HepG2 (cell line): ENCODE results near the gene HOPX. TPM values are rescaled to one million over a fixed set of nuclear protein-coding genes. Genes with fewer than 3 reads are reported as not detected.

Source experiments
- ATAC-seq: fragments of 200-7000 bp; cut with Tn5 transposase; 3 replicates; pipeline ENCODE4 v1.9.1; 2020; ENCODE audit warnings: mild to moderate bottlenecking, moderate library complexity
- BruUV-seq: library from RNA; stranded (reverse); fragments of 400-500 nt; replicated peaks from 2 replicates; lab custom pipeline; 2021; lab: Mats Ljungman, UMichigan
- CTCF ChIA-PET: fragments of 300-600 bp; formaldehyde crosslinking; extraction: SDS; loops from one replicate; lab custom pipeline; 2021; ENCODE audit warnings: low total read pairs, inconsistent platforms, low intra/inter-chr PET ratio; lab: Yijun Ruan, JAX
- POLR2A ChIA-PET: fragments of 350-600 bp; sonication (Branson Sonifier 250); formaldehyde crosslinking; loops from one replicate; lab custom pipeline; 2020; ENCODE audit warnings: antibody characterized with exemption, inconsistent platforms; lab: Yijun Ruan, JAX
- DNase-seq: peaks from one replicate; pipeline ENCODE4 v3.0.0-alpha.2; 2015; ENCODE audit warnings: low spot score
- FAIRE-seq: peaks from 3 replicates; lab custom pipeline; 2011; peaks lifted over from hg19 to GRCh38; lab: Jason Lieb, UNC
- H2AFZ ChIP-seq: one replicate; pipeline ENCODE4 v1.6.1; 2011; ENCODE audit warnings: low read length, inconsistent platforms
- H3K27ac ChIP-seq: fragments of 300-600 bp; 3 replicates; pipeline ENCODE4 v1.8.0; 2011; ENCODE audit warnings: mixed run types, mild to moderate bottlenecking, mixed read lengths, low read length, inconsistent platforms; ENCODE audit not compliant: insufficient read depth; ENCODE audit errors: extremely low read length
- H3K27me3 ChIP-seq, 2 experiments: fragments of 200-600 bp in 1 of 2; 2 replicates in 1 of 2; 3 replicates in 1 of 2; pipeline versions ENCODE4 v1.6.0 to v1.8.0; 2011; ENCODE audit warnings: low read length in 2 of 2, mild to moderate bottlenecking in 2 of 2, moderate library complexity in 2 of 2, inconsistent platforms in 1 of 2; ENCODE audit not compliant: insufficient read depth in 2 of 2, control insufficient read depth in 1 of 2
- H3K36me3 ChIP-seq, 2 experiments: fragments of 200-600 bp in 1 of 2; replicated peaks in 1 of 2; 2 replicates in 1 of 2; 3 replicates in 1 of 2; pipeline versions ENCODE4 v1.5.1 to v1.8.0; 2011; ENCODE audit warnings: low read length in 2 of 2, inconsistent platforms in 1 of 2; ENCODE audit not compliant: insufficient read depth in 2 of 2, control insufficient read depth in 1 of 2
- H3K4me1 ChIP-seq: 2 replicates; pipeline ENCODE4 v1.5.1; 2012; ENCODE audit warnings: low read length, inconsistent platforms; ENCODE audit not compliant: insufficient read depth
- H3K4me2 ChIP-seq: 2 replicates; pipeline ENCODE4 v1.6.0; 2011; ENCODE audit warnings: low read depth, low read length, inconsistent platforms
- H3K4me3 ChIP-seq, 3 experiments: fragments of 200-600 bp in 1 of 3; sonication (generic), shearing (Covaris generic) in 1 of 3; replicated peaks in 1 of 3; 2 replicates each; pipeline ENCODE4 v1.5.1; 2011 to 2016; ENCODE audit warnings: low read length in 3 of 3, inconsistent platforms in 2 of 3, low read depth in 2 of 3, mild to moderate bottlenecking in 2 of 3, control low read depth in 1 of 3, mixed read lengths in 1 of 3; ENCODE audit not compliant: insufficient read depth in 1 of 3
- H3K79me2 ChIP-seq: one replicate; pipeline ENCODE4 v1.6.1; 2011; ENCODE audit warnings: low read length, inconsistent platforms; ENCODE audit not compliant: insufficient read depth
- H3K9ac ChIP-seq: 2 replicates; pipeline ENCODE4 v1.6.0; 2011; ENCODE audit warnings: mild to moderate bottlenecking, low read depth, low read length, inconsistent platforms; ENCODE audit not compliant: insufficient read depth
- H3K9me3 ChIP-seq: 2 replicates; pipeline ENCODE4 v1.5.1; 2012; ENCODE audit warnings: mild to moderate bottlenecking, low read length
- H4K20me1 ChIP-seq: 2 replicates; pipeline ENCODE4 v1.6.0; 2011; ENCODE audit warnings: inconsistent platforms, mild to moderate bottlenecking, low read length, moderate library complexity; ENCODE audit not compliant: insufficient read depth
- ARNT2 ChIP-seq: sonication (generic); formaldehyde crosslinking; IDR thresholded peaks from 2 replicates; pipeline ENCODE4 v1.8.0; 2022; ENCODE audit warnings: mild to moderate bottlenecking, low read depth, missing genetic modification reagents, moderate library complexity
- CBX1 ChIP-seq: IDR thresholded peaks from one replicate; pipeline ENCODE4 v1.6.1; 2016; ENCODE audit warnings: antibody characterized with exemption, low read depth
- ETV6 ChIP-seq: sonication (generic); formaldehyde crosslinking; conservative IDR thresholded peaks from 2 replicates; pipeline ENCODE4 v1.4.0; 2020; ENCODE audit warnings: missing genetic modification reagents
- ISL2 ChIP-seq: sonication (generic); formaldehyde crosslinking; IDR thresholded peaks from 2 replicates; pipeline ENCODE4 v1.5.0; 2020; ENCODE audit warnings: missing genetic modification reagents
- NCOA2 ChIP-seq: sonication (generic); formaldehyde crosslinking; IDR thresholded peaks from 2 replicates; pipeline ENCODE4 v1.8.0; 2022; ENCODE audit warnings: inconsistent platforms
- PHF8 ChIP-seq: sonication (generic); formaldehyde crosslinking; IDR thresholded peaks from 2 replicates; pipeline ENCODE4 v1.5.0; 2020; ENCODE audit warnings: missing genetic modification reagents
- SKI ChIP-seq: fragments of 450-650 bp; IDR thresholded peaks from one replicate; pipeline ENCODE4 v1.6.1; 2018; ENCODE audit warnings: mild to moderate bottlenecking; ENCODE audit not compliant: partially characterized antibody
- ZNF24 ChIP-seq: fragments of 450-650 bp; IDR thresholded peaks from 2 replicates; pipeline ENCODE4 v1.6.1; 2017; ENCODE audit warnings: antibody characterized with exemption, mild to moderate bottlenecking
- ZNF564 ChIP-seq: sonication (generic); formaldehyde crosslinking; IDR thresholded peaks from 2 replicates; pipeline ENCODE4 v1.8.1; 2023; ENCODE audit warnings: mild to moderate bottlenecking, missing genetic modification reagents
- WGBS: methylation state at CpG from one replicate; pipeline ENCODE4 v1.1.6; 2017; ENCODE audit warnings: low lambda C conversion rate; 5-methylcytosine and 5-hydroxymethylcytosine counted together
- in situ Hi-C: cut with HindIII; loops from 2 replicates; pipeline ENCODE4 v1.10.0; 2017; ENCODE audit warnings: low pct_unique_long_range_greater_than_20kb; ENCODE audit not compliant: extremely low pct_ligation_motif_present
- intact Hi-C: fragments of 100-400 bp; cut with micrococcal nuclease; formaldehyde crosslinking; loops from one replicate; pipeline ENCODE4 v1.10.0; 2022; ENCODE audit not compliant: unreplicated experiment
- polyA plus RNA-seq, 8 experiments: library from polyadenylated mRNA; depleted of rRNA in 3 of 8; stranded (reverse) in 7 of 8; unstranded in 1 of 8; fragments of >200 nt; fragmentation: Illumina TruSeq in 4 of 8; extraction: Trizol in 4 of 8; gene quantifications; 2 replicates each; pipeline versions ENCODE4 v1.2.1 to v1.2.3, GENCODE V29; 2011 to 2016; ENCODE audit warnings: low read depth in 4 of 8, missing spikeins in 1 of 8, mixed read lengths in 1 of 8; ENCODE audit not compliant: insufficient read depth in 1 of 8
- total RNA-seq, 5 experiments: library from RNA; depleted of rRNA; stranded (reverse); fragments of >200 nt; fragmentation: Illumina TruSeq; extraction: Trizol; gene quantifications; 2 replicates each; pipeline ENCODE4 v1.2.3, GENCODE V29; 2016; ENCODE audit warnings: low read depth in 1 of 5
- TF ChIP-seq, protein P1 (sequence below): sonication (generic); formaldehyde crosslinking; IDR thresholded peaks from 2 replicates; pipeline ENCODE4 v1.5.1; 2020; ENCODE audit warnings: mild to moderate bottlenecking, missing genetic modification reagents, borderline replicate concordance
- TF ChIP-seq, protein P2 (sequence below): sonication (generic); formaldehyde crosslinking; IDR thresholded peaks from 2 replicates; pipeline ENCODE4 v1.5.1; 2020; ENCODE audit warnings: missing genetic modification reagents, mild to moderate bottlenecking, borderline replicate concordance
- TF ChIP-seq, protein P3 (sequence below): sonication (generic); formaldehyde crosslinking; IDR thresholded peaks from 2 replicates; pipeline ENCODE4 v1.8.0; 2023; ENCODE audit warnings: mild to moderate bottlenecking, missing genetic modification reagents
- TF ChIP-seq, protein P4 (sequence below): sonication (generic); formaldehyde crosslinking; IDR thresholded peaks from 2 replicates; pipeline ENCODE4 v1.8.0; 2022; ENCODE audit warnings: missing genetic modification reagents, mild to moderate bottlenecking, moderate library complexity, borderline replicate concordance

Gene HOPX
- total and polyA plus RNA-seq, 2 of the 13 experiments (the other 11 are each of a cell fraction or from before 2014, with no cell fraction given), result not detected

DNA sequence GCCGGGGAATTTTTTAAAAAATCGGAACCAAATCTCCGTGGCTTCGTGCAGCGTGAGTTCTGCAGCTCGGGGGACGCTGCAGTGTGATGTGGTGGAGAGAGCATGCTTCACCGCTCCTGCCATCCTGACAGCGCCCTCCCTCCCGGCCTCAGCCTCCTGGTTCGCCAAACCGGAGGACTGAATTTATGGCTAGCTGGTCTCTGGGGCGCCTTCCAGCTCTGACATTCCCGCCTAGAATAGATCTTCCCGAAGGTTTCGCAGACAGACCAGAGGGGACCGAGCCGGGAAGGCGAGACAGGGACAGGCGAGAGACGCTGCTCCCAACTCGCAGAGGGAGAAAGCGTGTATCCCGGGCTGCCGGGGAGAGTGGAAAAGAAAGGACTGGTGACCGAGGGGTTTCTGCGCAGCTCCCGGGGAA, 25.9 kb downstream of the HOPX start (continued):
- TF ChIP-seq, protein P1, sequence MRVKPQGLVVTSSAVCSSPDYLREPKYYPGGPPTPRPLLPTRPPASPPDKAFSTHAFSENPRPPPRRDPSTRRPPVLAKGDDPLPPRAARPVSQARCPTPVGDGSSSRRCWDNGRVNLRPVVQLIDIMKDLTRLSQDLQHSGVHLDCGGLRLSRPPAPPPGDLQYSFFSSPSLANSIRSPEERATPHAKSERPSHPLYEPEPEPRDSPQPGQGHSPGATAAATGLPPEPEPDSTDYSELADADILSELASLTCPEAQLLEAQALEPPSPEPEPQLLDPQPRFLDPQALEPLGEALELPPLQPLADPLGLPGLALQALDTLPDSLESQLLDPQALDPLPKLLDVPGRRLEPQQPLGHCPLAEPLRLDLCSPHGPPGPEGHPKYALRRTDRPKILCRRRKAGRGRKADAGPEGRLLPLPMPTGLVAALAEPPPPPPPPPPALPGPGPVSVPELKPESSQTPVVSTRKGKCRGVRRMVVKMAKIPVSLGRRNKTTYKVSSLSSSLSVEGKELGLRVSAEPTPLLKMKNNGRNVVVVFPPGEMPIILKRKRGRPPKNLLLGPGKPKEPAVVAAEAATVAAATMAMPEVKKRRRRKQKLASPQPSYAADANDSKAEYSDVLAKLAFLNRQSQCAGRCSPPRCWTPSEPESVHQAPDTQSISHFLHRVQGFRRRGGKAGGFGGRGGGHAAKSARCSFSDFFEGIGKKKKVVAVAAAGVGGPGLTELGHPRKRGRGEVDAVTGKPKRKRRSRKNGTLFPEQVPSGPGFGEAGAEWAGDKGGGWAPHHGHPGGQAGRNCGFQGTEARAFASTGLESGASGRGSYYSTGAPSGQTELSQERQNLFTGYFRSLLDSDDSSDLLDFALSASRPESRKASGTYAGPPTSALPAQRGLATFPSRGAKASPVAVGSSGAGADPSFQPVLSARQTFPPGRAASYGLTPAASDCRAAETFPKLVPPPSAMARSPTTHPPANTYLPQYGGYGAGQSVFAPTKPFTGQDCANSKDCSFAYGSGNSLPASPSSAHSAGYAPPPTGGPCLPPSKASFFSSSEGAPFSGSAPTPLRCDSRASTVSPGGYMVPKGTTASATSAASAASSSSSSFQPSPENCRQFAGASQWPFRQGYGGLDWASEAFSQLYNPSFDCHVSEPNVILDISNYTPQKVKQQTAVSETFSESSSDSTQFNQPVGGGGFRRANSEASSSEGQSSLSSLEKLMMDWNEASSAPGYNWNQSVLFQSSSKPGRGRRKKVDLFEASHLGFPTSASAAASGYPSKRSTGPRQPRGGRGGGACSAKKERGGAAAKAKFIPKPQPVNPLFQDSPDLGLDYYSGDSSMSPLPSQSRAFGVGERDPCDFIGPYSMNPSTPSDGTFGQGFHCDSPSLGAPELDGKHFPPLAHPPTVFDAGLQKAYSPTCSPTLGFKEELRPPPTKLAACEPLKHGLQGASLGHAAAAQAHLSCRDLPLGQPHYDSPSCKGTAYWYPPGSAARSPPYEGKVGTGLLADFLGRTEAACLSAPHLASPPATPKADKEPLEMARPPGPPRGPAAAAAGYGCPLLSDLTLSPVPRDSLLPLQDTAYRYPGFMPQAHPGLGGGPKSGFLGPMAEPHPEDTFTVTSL (CRISPR knock-in tag), result no peak
- TF ChIP-seq, all 625 proteins: peak for 0

DNA sequence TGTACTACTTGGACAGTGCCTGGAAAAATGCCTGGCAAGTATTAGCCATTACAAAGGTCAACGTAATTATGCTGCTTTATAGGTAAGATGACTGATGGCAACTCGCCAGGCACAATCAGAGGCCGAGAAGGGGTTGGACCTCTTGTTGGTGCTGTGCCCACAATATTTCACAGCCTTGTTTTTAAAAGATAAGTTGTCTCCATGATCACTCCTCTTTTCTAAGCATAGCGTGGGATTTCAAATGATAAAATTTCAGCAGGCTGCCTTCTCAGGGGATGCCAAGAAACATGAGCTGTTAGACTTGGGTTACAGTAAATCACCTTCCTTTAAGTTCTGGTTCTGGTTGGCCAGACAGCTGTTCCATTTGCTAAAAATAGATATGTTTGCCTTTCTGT, 26.9 kb downstream of the HOPX start:
- BruUV-seq, result no TSS peak
- Histone ChIP-seq H3K9me3 (no peaks in the 10 kb centered on the region), H3K4me3 (no peak overlapping the region), H3K27me3 (peaks cover 4 to 40% of the 10 kb centered on the region in 2 experiments), H3K79me2 (no peaks in the 10 kb centered on the region), H3K4me1 (no peaks in the 10 kb centered on the region), H4K20me1 (no peaks in the 10 kb centered on the region), H3K9ac (no peak overlapping the region), H3K4me2 (no peak overlapping the region), H3K36me3 (no peaks in the 10 kb centered on the region), H3K27ac (no peak overlapping the region), H2AFZ (no peak overlapping the region)
- FAIRE-seq (no peak), DNase-seq (no peak), ATAC-seq (no peak)
- TF ChIP-seq ZNF24 (no peak), ZNF564 (no peak), ETV6 (CRISPR knock-in tag) (no peak), PHF8 (CRISPR knock-in tag) (no peak), CBX1 (no peak), ISL2 (CRISPR knock-in tag) (no peak), ARNT2 (no peak), SKI (no peak), NCOA2 (no peak)
- TF ChIP-seq, protein P2, sequence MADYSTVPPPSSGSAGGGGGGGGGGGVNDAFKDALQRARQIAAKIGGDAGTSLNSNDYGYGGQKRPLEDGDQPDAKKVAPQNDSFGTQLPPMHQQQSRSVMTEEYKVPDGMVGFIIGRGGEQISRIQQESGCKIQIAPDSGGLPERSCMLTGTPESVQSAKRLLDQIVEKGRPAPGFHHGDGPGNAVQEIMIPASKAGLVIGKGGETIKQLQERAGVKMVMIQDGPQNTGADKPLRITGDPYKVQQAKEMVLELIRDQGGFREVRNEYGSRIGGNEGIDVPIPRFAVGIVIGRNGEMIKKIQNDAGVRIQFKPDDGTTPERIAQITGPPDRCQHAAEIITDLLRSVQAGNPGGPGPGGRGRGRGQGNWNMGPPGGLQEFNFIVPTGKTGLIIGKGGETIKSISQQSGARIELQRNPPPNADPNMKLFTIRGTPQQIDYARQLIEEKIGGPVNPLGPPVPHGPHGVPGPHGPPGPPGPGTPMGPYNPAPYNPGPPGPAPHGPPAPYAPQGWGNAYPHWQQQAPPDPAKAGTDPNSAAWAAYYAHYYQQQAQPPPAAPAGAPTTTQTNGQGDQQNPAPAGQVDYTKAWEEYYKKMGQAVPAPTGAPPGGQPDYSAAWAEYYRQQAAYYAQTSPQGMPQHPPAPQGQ, result no peak
- TF ChIP-seq, protein P3, sequence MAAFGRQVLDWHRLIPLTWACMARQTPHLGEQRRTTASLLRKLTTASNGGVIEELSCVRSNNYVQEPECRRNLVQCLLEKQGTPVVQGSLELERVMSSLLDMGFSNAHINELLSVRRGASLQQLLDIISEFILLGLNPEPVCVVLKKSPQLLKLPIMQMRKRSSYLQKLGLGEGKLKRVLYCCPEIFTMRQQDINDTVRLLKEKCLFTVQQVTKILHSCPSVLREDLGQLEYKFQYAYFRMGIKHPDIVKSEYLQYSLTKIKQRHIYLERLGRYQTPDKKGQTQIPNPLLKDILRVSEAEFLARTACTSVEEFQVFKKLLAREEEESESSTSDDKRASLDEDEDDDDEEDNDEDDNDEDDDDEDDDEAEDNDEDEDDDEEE, result no peak
- TF ChIP-seq, protein P4, sequence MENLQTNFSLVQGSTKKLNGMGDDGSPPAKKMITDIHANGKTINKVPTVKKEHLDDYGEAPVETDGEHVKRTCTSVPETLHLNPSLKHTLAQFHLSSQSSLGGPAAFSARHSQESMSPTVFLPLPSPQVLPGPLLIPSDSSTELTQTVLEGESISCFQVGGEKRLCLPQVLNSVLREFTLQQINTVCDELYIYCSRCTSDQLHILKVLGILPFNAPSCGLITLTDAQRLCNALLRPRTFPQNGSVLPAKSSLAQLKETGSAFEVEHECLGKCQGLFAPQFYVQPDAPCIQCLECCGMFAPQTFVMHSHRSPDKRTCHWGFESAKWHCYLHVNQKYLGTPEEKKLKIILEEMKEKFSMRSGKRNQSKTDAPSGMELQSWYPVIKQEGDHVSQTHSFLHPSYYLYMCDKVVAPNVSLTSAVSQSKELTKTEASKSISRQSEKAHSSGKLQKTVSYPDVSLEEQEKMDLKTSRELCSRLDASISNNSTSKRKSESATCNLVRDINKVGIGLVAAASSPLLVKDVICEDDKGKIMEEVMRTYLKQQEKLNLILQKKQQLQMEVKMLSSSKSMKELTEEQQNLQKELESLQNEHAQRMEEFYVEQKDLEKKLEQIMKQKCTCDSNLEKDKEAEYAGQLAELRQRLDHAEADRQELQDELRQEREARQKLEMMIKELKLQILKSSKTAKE (CRISPR knock-in tag), result no peak
- intact Hi-C loops, result no loop called here
- POLR2A ChIA-PET, result no interaction called here
- CTCF ChIA-PET, result no interaction called here
- in situ Hi-C loops, result no loop called here
- WGBS, result 3% methylated on average over 4 of the region's 4 CpGs
